22Rv1 (cell line): Measurements from ENCODE around the gene ATAD3B.

Experiments used
- ZFX ChIP-seq: fragments of 450-650 bp; IDR thresholded peaks from 2 replicates; pipeline ENCODE4 v1.6.1; 2017; ENCODE audit warnings: antibody characterized with exemption, borderline replicate concordance
- TF ChIP-seq, protein P1 (sequence below): fragments of 450-650 bp; IDR thresholded peaks from 2 replicates; pipeline ENCODE4 v1.5.1; 2017; ENCODE audit warnings: mild to moderate bottlenecking

DNA sequence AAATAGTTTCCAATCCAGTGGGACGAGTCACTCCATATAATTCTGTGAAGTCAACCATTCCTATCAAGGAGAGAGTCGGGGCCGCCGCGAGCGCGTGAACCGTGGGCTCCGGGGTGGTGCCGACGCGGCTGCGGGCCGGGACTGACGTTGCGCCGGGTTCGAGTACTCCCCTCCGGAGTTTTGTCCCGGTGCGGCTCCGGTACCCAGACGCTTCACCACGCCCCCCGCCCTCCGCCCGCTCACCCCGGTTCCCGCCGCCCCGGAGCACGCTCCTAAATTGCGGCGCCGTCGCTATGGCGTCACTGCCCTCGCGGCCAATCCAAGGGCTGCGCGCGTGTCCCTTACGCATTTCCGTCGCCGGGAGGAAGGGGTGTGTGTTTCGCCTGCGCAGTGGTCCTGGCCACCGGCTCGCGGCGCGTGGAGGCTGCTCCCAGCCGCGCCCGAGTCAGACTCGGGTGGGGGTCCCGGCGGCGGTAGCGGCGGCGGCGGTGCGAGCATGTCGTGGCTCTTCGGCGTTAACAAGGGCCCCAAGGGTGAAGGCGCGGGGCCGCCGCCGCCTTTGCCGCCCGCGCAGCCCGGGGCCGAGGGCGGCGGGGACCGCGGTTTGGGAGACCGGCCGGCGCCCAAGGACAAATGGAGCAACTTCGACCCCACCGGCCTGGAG, at the start of gene ATAD3B:
- TF ChIP-seq, protein P1, sequence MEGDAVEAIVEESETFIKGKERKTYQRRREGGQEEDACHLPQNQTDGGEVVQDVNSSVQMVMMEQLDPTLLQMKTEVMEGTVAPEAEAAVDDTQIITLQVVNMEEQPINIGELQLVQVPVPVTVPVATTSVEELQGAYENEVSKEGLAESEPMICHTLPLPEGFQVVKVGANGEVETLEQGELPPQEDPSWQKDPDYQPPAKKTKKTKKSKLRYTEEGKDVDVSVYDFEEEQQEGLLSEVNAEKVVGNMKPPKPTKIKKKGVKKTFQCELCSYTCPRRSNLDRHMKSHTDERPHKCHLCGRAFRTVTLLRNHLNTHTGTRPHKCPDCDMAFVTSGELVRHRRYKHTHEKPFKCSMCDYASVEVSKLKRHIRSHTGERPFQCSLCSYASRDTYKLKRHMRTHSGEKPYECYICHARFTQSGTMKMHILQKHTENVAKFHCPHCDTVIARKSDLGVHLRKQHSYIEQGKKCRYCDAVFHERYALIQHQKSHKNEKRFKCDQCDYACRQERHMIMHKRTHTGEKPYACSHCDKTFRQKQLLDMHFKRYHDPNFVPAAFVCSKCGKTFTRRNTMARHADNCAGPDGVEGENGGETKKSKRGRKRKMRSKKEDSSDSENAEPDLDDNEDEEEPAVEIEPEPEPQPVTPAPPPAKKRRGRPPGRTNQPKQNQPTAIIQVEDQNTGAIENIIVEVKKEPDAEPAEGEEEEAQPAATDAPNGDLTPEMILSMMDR, result no peak
- no peak for TF ChIP-seq ZFX
